IPS DF 4.7 (cell line): ENCODE results near the gene ADAMTSL1.

ENCODE experiments used
- DNase-seq: peaks from one replicate; pipeline ENCODE4 v3.0.0-alpha.2; 2013; ENCODE audit warnings: low spot score; ENCODE audit errors: extremely low read depth

Gene ADAMTSL1

DNA sequence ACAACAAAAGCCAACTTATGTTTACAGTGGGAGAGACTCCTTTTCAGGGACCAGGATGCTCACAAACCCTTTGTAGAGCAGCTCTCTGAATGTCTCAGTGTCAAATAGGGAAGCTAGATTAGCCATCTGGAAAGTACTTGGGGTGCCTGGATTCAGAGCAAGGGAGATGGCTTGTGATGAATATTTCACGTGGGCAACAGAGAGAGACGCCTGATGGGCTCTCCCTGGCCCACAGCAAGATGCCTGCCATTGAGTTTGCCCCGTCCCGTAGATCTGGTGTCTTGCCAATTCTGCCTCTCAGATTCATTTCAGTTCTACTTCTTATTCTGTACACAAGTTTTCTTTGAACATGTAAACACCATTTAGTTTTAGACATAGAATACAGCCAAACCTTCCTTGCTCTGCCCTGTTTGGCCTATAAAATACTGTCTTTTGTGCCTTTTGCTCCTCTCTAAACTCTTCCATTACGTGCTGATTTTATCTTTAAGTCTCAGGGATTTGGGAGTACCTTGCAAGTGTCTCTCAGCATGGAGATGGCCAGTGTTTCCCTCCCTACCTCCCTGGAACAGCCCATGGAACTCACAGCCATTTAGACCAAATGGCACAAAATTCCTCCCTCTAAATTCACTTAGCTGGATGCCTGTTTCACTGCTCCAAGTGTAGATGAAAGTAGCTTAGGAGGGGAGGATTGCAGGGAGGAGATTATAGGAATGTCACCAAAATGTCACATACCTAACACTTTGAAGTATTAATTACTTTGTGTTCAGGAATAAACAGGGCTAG lies 324.7 kb downstream of the ADAMTSL1 start:
- DNase-seq = no peak

DNA sequence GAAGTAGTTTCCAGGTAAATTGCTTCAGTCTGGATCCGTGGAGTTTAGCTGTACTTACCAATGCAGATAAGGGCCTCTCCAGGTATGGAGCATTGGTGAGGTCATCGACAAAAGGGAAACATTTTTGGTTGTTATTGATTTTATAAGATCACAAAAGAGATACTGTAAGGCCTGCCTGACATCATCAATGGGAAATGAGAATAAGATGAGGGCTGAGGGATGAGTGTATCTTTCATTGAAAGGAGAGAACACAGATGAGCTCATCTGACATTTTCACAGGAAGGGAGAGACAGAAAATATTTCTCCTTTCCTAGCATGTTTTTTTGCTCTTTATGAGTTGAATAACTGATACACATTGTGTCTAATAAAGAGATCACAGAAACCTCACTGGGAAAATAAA lies 325.5 kb downstream of the ADAMTSL1 start:
- no peak for DNase-seq

DNA sequence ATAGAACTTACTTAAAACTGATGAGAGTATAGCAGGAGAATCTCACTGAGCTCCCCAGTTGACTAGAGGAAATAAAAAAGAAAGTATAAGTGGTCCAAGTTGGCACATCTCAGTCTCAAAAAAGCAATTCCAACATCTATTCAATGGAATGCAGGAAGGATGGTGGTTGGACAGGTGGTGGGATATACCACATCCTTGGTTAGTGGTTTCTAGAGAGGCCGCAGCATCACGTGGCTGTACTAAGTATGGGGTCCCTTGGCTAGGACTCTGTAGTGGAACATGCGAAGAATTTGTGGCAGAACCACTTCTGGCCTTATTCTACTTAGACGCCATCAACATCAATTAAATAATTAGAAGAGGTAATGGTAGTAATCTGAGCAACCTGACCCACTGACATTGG lies 326.6 kb downstream of the ADAMTSL1 start:
- no peak for DNase-seq

DNA sequence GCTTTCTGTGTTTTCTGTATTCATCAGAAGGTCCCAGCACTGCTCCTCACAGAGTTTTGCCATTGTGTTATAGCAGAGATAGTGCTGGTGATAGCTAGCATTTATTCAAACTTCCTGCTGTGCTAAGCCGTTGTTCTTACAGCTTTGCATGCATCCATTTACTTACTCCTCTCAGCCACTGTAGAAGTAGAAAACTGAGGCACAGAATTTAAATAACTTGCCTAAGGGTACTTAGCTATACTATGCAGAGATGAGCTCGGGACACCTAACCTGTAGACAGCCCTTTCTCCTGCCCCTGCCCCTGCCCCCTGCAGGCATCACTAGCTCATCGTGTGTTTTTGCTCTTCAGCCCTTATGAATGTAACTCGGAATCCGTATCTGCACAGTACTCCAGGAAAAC lies 331.4 kb downstream of the ADAMTSL1 start:
- DNase-seq = no peak

DNA sequence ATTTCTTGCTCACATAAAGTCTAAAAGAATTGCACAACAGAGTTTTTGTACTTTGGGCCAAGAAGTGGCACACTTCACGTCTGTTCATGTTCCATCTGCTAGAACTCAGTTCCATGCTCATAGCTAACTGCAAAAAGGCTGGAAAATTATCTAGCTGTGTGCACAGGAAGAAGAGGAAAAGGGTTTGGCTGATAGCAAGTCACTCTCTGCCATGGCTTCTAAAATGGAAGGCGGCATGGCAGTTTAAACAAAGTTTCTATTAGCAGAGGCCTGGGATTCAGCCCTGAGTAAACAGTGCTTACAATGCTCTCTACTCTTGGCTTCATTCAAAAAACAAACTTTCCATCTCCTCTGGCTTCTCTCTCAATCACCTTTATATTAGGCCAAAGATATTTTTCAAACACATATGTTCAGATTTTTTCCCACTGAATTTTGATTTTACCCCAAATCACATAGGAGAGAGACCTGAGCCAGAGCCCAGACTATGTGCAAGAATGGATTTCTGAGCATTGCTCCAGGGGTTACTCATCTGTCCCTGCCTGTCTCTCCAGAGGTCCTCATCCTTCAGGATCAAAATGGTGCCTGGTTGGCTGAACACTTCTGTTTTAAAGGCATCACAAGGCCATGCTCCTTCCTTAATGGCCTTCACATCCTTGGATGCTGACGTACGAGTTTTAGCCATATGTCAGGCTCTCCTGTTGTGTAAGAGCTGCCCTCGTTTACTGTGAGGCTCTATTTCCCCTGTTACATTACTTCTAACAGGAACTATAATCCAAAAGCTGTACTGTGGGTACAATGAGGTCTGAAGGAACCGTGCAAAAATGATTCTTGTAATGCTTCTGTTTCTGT lies 332.5 kb downstream of the ADAMTSL1 start:
- DNase-seq = no peak

DNA sequence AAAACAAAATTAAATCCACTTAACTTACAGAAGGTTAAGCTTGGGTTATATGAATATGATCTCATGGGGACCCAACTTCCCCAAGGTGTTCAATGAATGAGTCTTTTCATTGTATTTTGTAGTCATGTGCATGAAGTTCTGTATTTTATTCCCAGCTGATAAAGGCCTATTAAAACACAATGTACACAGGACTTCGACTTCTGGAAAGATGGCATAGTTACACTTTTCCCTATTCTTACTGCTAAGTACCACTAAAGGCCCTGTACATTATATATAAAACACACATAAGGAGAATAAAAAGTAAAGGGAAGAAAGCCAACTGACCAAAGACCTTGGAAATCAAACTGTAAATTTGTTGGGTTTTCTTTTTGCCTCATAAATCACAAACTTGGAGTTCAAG lies 336.6 kb downstream of the ADAMTSL1 start:
- DNase-seq = no peak

DNA sequence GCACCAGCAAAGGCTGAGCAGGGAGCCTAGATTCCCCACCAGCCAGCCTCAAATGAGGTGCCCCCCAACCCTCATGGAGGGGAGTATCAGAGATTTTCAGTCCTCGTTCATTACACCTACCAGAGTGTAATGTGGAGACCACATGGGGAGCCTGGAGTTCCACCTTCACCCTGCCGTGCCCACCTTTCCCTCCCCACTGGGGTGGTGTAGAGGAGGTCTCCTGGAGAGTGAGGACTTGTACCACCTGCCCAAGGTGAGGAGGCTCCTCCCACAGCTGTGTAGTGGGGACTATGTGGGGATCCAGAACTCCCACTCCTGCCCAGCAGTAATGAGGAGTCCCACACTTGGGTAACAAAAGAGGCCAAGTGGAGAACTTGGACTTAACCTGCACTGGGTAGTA lies 337.2 kb downstream of the ADAMTSL1 start:
- no peak for DNase-seq

DNA sequence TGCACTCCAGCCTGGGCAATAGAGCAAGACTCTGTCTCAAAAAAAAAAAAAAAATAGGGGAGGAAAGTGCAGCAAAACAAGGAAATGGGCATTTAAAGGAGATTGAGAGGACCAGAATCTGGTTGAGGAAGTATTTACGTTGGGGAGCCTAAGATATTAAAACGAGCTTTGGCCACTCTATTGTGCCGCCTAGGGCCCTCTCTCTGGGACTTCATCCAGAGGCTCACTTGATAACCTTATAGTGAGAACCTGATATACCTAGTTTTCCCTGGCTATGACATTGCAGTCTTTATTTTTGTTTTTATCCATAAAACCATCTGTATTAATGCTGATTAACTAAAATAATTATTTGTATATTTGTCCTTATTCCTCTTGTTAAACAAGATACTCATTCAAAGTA lies 345.5 kb downstream of the ADAMTSL1 start:
- DNase-seq = no peak

DNA sequence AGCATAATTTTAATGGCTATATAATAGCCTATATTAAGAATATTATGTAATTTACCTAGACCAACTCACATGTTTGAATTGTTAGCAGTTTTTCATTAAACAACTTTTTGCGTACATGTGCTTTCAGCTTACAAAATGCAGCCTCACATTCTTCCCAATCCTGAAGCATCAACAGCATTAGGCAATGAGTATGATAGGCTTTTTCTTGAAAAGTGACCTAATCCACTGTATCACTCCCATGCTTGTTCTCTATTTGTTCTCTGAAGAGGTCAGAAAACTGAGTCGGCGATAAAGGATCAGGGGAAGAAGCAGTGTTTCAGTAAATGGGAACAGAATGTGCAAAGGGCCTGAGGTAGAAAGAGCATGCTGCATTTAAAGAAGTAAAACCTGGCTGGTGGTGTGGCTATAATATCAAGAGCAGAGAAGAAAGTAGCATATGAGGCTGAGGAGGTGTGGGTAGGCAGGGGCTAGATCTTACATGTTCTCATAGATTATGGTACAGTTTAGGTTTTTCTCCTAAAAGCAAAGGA lies 346.7 kb downstream of the ADAMTSL1 start:
- no peak for DNase-seq

DNA sequence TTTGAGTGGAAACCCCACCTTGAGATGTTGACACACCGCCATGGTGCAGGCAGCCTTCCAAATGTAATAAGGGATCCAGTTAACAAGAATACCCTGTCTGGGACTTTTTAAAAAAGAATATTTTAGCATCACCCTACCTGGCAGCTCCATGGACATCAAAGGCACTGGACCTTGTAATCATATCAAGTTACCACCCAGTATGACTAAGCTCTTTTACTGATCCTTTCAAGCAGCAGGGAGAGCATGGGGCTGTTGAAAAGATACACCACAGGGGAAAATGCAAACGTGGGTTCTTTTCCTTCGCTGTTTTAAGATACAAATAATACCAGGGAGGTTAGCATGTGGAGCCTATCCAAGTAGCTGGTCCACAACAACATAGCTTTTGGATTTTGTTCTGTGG lies 347.8 kb downstream of the ADAMTSL1 start:
- DNase-seq = no peak

DNA sequence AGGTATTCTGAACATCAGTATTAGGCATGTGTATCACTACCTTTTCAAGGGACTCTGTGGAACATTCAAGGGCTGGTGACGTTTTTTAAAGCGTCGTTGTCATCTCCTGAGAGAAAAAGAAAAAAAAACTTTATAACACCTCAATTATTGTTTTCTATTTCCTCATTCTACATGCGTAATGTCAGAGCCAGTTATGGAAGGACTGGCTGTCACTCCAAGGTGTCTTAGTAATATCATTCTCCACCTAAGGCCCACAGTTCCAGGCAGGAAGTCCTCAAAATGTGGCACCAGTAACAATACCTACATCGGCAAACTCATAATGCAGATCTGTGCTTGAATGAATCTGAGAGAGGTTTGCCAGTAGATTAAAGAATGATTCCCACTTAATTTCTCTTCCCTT lies 348.9 kb downstream of the ADAMTSL1 start:
- DNase-seq = no peak

DNA sequence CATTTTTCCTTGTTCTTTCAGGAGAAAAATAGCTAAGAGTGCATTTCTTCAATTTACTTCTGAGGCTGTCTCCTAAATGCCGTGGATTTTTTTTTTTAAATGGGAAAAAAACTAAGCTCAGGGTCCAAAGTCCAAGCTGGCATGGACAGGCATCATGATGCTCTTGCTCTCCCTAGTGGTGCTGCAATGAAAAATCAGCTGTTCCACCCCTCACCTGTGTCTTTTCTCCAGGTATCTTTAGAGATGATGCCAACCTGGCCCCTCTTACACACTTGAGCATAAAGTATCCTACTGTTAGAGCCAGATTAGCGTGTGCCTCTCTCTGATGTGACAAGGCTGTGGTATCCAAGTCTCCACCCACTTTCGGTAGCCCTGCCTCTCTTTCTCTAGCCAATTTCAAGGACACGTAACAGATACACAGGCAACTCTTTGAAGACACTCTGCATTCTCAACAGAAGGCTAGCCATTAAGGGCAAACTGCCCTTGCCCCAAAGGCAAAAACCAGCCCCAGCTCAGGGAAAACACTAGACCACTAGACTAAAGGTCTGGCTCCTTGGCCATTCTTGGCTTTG lies 350.2 kb downstream of the ADAMTSL1 start:
- no peak for DNase-seq

DNA sequence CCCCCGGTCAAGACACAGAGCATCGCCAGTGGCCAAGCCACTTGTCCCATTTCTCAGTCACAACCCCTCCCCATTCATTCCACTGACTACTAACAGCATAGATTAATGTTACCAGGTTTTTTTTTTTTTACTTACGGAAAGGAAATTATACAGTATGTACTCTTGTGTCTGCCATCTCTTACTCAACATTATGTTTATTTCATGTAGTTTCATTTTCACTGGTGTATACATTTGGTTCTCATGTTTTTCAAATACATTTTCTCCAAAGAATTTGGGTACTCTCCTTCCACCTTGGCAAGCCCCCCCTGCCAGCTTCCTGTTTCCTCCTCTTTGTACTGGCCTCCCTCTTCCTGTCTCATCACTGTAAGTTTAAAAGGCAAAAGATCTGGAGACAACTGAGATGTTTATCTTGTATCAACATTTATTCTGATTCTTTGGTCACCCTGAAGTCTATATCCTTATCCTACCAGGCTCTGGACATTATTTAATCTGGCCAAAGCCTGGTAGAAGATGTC lies 351.8 kb downstream of the ADAMTSL1 start:
- DNase-seq = no peak

DNA sequence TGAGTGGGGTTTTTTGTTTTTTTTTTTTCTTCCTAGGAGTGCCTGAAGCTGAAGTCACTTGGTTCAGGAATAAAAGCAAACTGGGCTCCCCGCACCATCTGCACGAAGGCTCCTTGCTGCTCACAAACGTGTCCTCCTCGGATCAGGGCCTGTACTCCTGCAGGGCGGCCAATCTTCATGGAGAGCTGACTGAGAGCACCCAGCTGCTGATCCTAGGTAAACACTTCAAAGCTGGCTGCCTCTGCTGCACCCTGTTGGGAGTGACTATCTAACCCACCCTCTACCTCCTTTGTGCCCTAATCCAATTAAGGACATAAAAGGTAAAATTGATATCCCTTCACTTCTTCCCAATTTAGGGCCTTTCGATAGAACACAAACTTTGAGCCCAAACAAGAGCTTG lies 352.3 kb downstream of the ADAMTSL1 start:
- no peak for DNase-seq

DNA sequence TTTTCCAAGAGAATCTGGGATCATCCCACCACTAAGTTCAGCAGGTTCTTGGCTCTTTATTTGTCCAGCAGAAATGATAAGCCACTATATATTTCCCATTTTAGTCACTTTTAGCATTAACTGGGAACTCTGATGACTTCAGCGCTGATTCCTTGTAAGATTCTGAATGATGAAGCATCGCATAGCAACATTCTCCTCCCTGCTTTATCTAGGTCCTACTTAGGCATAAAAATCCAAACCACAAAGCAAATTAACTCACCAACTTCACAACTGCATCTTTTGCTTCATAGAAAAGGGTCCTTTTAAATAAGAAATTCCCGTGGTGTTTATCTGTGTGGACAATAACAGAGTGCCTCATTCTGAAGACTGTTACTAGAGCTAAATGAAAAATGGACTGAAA lies 355.1 kb downstream of the ADAMTSL1 start:
- no peak for DNase-seq

DNA sequence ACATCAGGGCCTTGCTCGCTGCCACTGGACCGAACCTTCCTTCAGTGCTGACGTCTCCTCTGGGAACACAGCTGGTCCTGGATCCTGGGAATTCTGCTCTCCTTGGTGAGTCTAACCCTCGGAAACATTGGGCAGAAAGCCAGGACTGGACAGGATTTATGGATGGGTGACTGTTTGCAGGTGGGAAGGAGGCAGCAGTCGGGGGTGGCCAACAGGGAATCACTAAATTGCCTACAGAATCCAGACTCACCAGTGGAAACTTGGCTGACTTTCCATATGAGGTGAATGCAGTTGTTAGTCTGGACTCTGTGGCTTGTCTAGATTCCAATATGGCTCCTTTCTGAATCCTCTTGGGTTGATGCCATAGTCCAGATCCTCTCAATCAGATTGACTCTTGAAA lies 355.9 kb downstream of the ADAMTSL1 start:
- no peak for DNase-seq

DNA sequence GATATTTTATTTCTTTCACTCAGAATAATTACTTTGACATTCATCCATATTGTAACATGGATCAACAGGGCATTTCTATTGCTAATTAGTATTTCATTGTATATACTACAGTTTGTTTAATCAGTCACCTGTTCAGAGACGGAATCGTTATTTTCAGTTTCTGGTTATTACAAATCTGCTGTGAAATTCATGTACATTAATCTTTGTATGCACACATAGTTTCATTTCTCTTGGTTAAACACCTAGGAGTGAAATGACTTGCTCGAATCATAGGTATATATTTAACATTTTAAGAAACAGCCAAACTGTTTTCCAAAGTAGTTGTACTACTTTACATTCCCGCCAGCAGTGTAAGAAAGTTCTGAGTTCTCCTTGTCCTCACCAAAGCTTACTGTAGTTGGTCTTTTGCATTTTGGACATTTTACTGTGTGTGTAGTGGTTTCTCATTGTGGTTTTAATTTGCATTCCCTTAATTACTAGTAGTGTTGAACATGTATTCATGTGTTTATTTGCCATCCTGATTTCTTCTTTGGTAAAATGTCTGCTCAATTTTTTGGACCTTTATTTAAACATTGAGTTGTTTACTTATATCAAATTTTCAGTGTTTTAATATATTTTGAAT lies 360.9 kb downstream of the ADAMTSL1 start:
- no peak for DNase-seq

DNA sequence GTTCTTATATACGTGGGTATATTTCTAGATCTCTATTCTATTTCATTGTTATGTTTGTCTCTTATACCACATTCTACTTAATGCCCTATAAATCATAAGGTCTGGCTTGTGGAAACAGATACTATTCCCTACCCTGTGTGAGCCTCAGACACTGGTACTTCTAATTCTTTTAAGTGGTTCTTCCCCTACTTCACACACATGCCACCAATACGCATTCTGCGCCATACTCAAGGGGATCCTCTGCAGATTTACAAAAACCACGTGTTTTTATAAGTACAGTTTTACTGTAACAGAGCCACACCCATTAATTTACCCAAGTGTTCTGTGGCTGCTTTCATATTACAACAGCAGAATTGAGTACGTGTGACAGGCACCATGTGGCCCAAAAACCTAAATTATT lies 363.4 kb downstream of the ADAMTSL1 start:
- DNase-seq = no peak

DNA sequence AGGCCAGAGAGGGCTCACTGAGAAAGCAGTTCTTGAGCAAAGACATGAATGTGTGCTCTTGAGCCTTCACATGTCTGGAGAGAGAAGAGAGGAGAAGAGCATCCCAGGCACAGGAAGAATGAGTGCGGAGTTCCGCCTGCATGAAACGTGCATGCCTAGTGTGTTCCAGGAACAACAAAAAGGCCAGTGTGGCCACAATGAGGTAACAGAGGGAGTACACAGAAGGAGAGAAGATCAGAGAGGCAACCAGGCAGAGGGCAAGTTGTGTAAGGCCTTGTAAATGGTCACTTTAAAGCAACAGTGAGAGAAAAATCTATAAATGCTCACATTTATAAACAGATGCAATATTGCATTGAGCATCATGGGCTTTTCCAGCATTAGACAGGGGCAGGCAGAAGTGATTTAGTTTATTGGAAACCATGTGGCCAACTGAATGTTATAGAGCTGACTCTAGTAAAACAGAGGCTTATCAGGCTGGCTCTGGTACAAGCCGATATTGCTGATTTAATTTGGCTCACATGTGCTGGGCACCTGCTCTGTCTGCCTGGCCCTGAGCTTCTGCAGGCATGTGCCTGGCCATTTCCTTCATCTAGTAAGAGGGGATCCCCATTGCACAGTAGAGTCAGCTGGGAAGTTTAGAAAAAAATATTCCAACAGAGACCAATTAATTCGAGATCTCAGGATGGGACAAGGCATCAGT lies 373.8 kb downstream of the ADAMTSL1 start:
- DNase-seq = no peak

DNA sequence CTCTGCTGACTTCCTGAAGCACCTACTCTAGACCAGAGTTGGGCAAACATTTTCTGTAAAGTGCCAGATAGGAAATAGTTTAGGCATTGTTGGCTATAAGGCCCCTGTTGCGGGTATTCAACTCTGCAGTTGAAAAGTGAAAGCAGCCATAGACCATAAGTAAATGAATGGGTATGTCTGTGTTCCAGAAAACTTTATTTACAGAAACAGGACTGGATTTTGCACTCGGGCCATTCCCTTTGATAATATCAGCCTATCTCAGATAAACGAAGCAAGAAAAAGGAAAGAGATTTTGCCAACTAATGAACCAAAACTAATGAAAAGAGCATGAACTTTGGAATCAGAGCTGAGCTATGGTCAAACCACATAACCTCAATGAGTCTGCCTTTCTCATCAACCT lies 374.7 kb downstream of the ADAMTSL1 start:
- DNase-seq = no peak

DNA sequence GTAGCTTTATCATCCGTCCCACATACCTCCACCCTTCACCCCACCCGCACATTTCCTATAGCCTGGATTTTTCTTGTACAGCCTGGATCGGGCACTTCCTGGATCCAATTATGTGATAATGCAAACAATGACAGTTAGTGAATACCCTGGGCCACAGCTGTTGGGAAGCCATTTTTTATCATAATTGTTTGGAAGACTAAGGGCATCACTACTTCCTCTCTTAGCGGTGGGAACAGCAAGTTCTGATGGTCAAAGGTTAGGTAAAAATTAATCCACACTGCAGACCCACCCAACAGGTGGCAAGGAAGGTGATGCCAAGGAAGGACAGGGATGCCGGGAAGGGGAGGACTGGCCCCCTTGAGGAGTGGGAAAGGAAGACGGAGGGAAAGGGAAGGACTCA lies 375.3 kb downstream of the ADAMTSL1 start:
- DNase-seq = no peak
